ENCODE results near the gene NOL6. TPM values are rescaled to one million over a fixed set of nuclear protein-coding genes. Genes with fewer than 3 reads are reported as not detected.

Gene NOL6
- total and polyA plus RNA-seq, 7 experiments from 2014 or later, result 14.2 to 48.0 (median 43.8) TPM

GRCh38 chr9:33464045-33464636 is 9.6 kb downstream of the NOL6 start:
- no peak for DNase-seq
- intact Hi-C loops (cut with micrococcal nuclease), result no loop called here
- Mint-ChIP-seq H3K27ac (peak overlapping the region in 4 of 9 donors; percentile 26 to 78 (median 49)), H3K9me3 (no peaks in the 10 kb centered on the region), H3K27me3 (no peaks in the 10 kb centered on the region), H3K4me3 (no peak overlapping the region), H3K4me1 (peaks cover 1 to 8% (median 6%) of the 10 kb centered on the region in 7 donors), H3K36me3 (peaks cover 4 to 40% (median 7%) of the 10 kb centered on the region in 5 donors)
- CTCF ChIA-PET, result interaction anchor here (0.8 to 7.4 kb wide), 11 partner anchors 8 to 90 kb away, joined by 5 to 75 read pairs (median 8); partner anchors contain the start of genes AQP3, AQP7 and NOL6
- Histone ChIP-seq H3K27ac (ENCODE audit: low read depth, low read length) (no peak overlapping the region), H3K4me1 (ENCODE audit: control insufficient read depth in 2 of 2, insufficient read depth in 2 of 2, low read length in 2 of 2) (peaks cover 4% of the 10 kb centered on the region in 2 donors), H3K9me3 (ENCODE audit: control insufficient read depth in 2 of 3, low read length in 3 of 3) (no peaks in the 10 kb centered on the region), H3K27me3 (ENCODE audit: control insufficient read depth in 2 of 2, insufficient read depth in 2 of 2, low read length in 2 of 2) (no peaks in the 10 kb centered on the region), H3K36me3 (ENCODE audit: control insufficient read depth in 2 of 3, insufficient read depth in 3 of 3, low read length in 3 of 3) (peaks cover 28 to 83% (median 49%) of the 10 kb centered on the region in 3 experiments), H3K4me3 (ENCODE audit: low read length) (no peak overlapping the region)
- no peak for ATAC-seq
- POLR2A ChIA-PET, result interaction anchor here (1.1 to 5.3 kb wide), 7 partner anchors 8 to 89 kb away, joined by 3 to 43 read pairs (median 12); partner anchors contain the start of genes AQP3 and NOL6

GRCh38 chr9:33463151-33463550 is 10.6 kb downstream of the NOL6 start:
- no peaks in the 10 kb centered on the region for H3K27me3 ChIP-seq (ENCODE audit: control insufficient read depth in 2 of 2, insufficient read depth in 2 of 2, low read length in 2 of 2)
- no peak for ATAC-seq
- no peak overlapping the region for H3K4me3 ChIP-seq (ENCODE audit: low read length)
- peaks cover 3 to 32% (median 5%) of the 10 kb centered on the region in 5 donors for H3K36me3 Mint-ChIP-seq
- peaks cover 19 to 73% (median 45%) of the 10 kb centered on the region in 3 experiments for H3K36me3 ChIP-seq (ENCODE audit: control insufficient read depth in 2 of 3, insufficient read depth in 3 of 3, low read length in 3 of 3)
- no peak overlapping the region for H3K27ac ChIP-seq (ENCODE audit: low read depth, low read length)
- H3K4me1 ChIP-seq (ENCODE audit: control insufficient read depth in 2 of 2, insufficient read depth in 2 of 2, low read length in 2 of 2), result peaks cover 13 to 14% of the 10 kb centered on the region in 2 donors
- peaks cover 10 to 17% (median 15%) of the 10 kb centered on the region in 7 donors for H3K4me1 Mint-ChIP-seq
- H3K9me3 ChIP-seq (ENCODE audit: control insufficient read depth in 2 of 3, low read length in 3 of 3), result no peaks in the 10 kb centered on the region
- no peaks in the 10 kb centered on the region for H3K9me3 Mint-ChIP-seq
- ChIA-PET CTCF (interaction anchor here (0.5 to 7.4 kb wide), 6 partner anchors 9 to 89 kb away, joined by 3 to 75 read pairs (median 8); partner anchors contain the start of genes AQP3 and AQP7), POLR2A (interaction anchor here (0.7 to 5.3 kb wide), 5 partner anchors 9 to 88 kb away, joined by 3 to 43 read pairs (median 13); partner anchors contain the start of genes AQP3 and NOL6)
- no peak for DNase-seq
- intact Hi-C loops (cut with micrococcal nuclease), result no loop called here
- no peak overlapping the region for H3K4me3 Mint-ChIP-seq
- peak overlapping the region in 3 of 9 donors; percentile 4 to 67 (median 53) for H3K27ac Mint-ChIP-seq
- H3K27me3 Mint-ChIP-seq, result no peaks in the 10 kb centered on the region

- peaks cover 15 to 56% (median 34%) of the 10 kb centered on the region in 3 experiments for H3K36me3 ChIP-seq (ENCODE audit: control insufficient read depth in 2 of 3, insufficient read depth in 3 of 3, low read length in 3 of 3)
- no peaks in the 10 kb centered on the region for H3K9me3 Mint-ChIP-seq
- peaks cover 0 to 30% (median 4%) of the 10 kb centered on the region in 5 donors for H3K36me3 Mint-ChIP-seq
- no peaks in the 10 kb centered on the region for H3K9me3 ChIP-seq (ENCODE audit: control insufficient read depth in 2 of 3, low read length in 3 of 3)
- no peak overlapping the region for H3K27ac ChIP-seq (ENCODE audit: low read depth, low read length)
- no peak for DNase-seq
- H3K27me3 ChIP-seq (ENCODE audit: control insufficient read depth in 2 of 2, insufficient read depth in 2 of 2, low read length in 2 of 2), result no peaks in the 10 kb centered on the region
- H3K27me3 Mint-ChIP-seq, result no peaks in the 10 kb centered on the region
- peaks cover 21 to 25% of the 10 kb centered on the region in 2 donors for H3K4me1 ChIP-seq (ENCODE audit: control insufficient read depth in 2 of 2, insufficient read depth in 2 of 2, low read length in 2 of 2)
- POLR2A ChIA-PET, result interaction anchor here (0.7 to 6.7 kb wide), 3 partner anchors 12 to 58 kb away, joined by 3 to 31 read pairs (median 6); partner anchors contain the start of genes AQP3 and NOL6
- H3K27ac Mint-ChIP-seq, result peak overlapping the region in 7 of 9 donors; percentile 19 to 86 (median 77)
- peaks cover 13 to 28% (median 22%) of the 10 kb centered on the region in 7 donors for H3K4me1 Mint-ChIP-seq
- no peak for ATAC-seq
- H3K4me3 Mint-ChIP-seq, result no peak overlapping the region
- no peak overlapping the region for H3K4me3 ChIP-seq (ENCODE audit: low read length)
- CTCF ChIA-PET, result interaction anchor here (1.1 to 2.4 kb wide), 3 partner anchors 12 to 86 kb away, joined by 3 to 8 read pairs (median 5); partner anchors contain the start of gene AQP3
- intact Hi-C loops (cut with micrococcal nuclease), result no loop called here
Observed at GRCh38 chr9:33461492-33461891, 12.2 kb downstream of the NOL6 start.

GRCh38 chr9:33460854-33461253 is 12.9 kb downstream of the NOL6 start:
- Mint-ChIP-seq H3K4me3 (no peak overlapping the region), H3K27ac (peak overlapping the region in 6 of 9 donors; percentile 19 to 86 (median 79)), H3K36me3 (peaks cover 0 to 25% (median 4%) of the 10 kb centered on the region in 5 donors), H3K4me1 (peaks cover 18 to 34% (median 28%) of the 10 kb centered on the region in 7 donors), H3K27me3 (no peaks in the 10 kb centered on the region), H3K9me3 (no peaks in the 10 kb centered on the region)
- Histone ChIP-seq H3K4me3 (ENCODE audit: low read length) (no peak overlapping the region), H3K27me3 (ENCODE audit: control insufficient read depth in 2 of 2, insufficient read depth in 2 of 2, low read length in 2 of 2) (no peaks in the 10 kb centered on the region), H3K9me3 (ENCODE audit: control insufficient read depth in 2 of 3, low read length in 3 of 3) (no peaks in the 10 kb centered on the region), H3K4me1 (ENCODE audit: control insufficient read depth in 2 of 2, insufficient read depth in 2 of 2, low read length in 2 of 2) (peaks cover 21 to 30% of the 10 kb centered on the region in 2 donors), H3K36me3 (ENCODE audit: control insufficient read depth in 2 of 3, insufficient read depth in 3 of 3, low read length in 3 of 3) (peaks cover 15 to 50% (median 28%) of the 10 kb centered on the region in 3 experiments), H3K27ac (ENCODE audit: low read depth, low read length) (no peak overlapping the region)
- ChIA-PET POLR2A (interaction anchor here (0.8 to 6.7 kb wide), 4 partner anchors 8 to 57 kb away, joined by 4 to 31 read pairs (median 6); partner anchors contain the start of genes AQP3 and NOL6), CTCF (interaction anchor here (1.0 to 1.1 kb wide), 2 partner anchors 8 to 86 kb away, joined by 3 to 5 read pairs; no protein-coding TSS in a partner anchor)
- intact Hi-C loops (cut with micrococcal nuclease), result no loop called here
- DNase-seq, result no peak
- no peak for ATAC-seq

GRCh38 chr9:33459115-33459514 is 14.6 kb downstream of the NOL6 start:
- DNase-seq (no peak), ATAC-seq (no peak)
- H3K36me3 ChIP-seq (ENCODE audit: control insufficient read depth in 2 of 3, insufficient read depth in 3 of 3, low read length in 3 of 3), result peaks cover 0 to 33% (median 15%) of the 10 kb centered on the region in 3 experiments
- no peak overlapping the region for H3K4me3 ChIP-seq (ENCODE audit: low read length)
- ChIA-PET POLR2A (interaction anchor here (0.7 to 6.7 kb wide), 6 partner anchors 12 to 106 kb away, joined by 3 to 31 read pairs (median 4); partner anchors contain the start of genes AQP3 and NOL6), CTCF (interaction anchor here (0.7 to 1.5 kb wide), 5 partner anchors 16 to 1080 kb away, joined by 3 to 9 read pairs (median 3); no protein-coding TSS in a partner anchor)
- peak overlapping the region; percentile 60 for H3K27ac ChIP-seq (ENCODE audit: low read depth, low read length)
- H3K4me1 ChIP-seq (ENCODE audit: control insufficient read depth in 2 of 2, insufficient read depth in 2 of 2, low read length in 2 of 2), result peaks cover 28 to 42% of the 10 kb centered on the region in 2 donors
- H3K4me1 Mint-ChIP-seq, result peaks cover 28 to 46% (median 40%) of the 10 kb centered on the region in 7 donors
- no peaks in the 10 kb centered on the region for H3K9me3 ChIP-seq (ENCODE audit: control insufficient read depth in 2 of 3, low read length in 3 of 3)
- no peaks in the 10 kb centered on the region for H3K27me3 ChIP-seq (ENCODE audit: control insufficient read depth in 2 of 2, insufficient read depth in 2 of 2, low read length in 2 of 2)
- peak overlapping the region in 4 of 10 donors; percentile 60 to 78 (median 68) for H3K4me3 Mint-ChIP-seq
- H3K36me3 Mint-ChIP-seq, result peaks cover 0 to 15% (median 4%) of the 10 kb centered on the region in 5 donors
- intact Hi-C loops (cut with micrococcal nuclease), result no loop called here
- peak overlapping the region; percentile 58 to 95 (median 89) for H3K27ac Mint-ChIP-seq
- H3K27me3 Mint-ChIP-seq, result no peaks in the 10 kb centered on the region
- no peaks in the 10 kb centered on the region for H3K9me3 Mint-ChIP-seq

GRCh38 chr9:33458444-33458843 is 15.3 kb downstream of the NOL6 start:
- CTCF ChIA-PET, result interaction anchor here (0.8 to 1.5 kb wide), 4 partner anchors 8 to 61 kb away, joined by 3 to 9 read pairs (median 7); partner anchors contain the start of gene AQP3
- Histone ChIP-seq H3K27ac (ENCODE audit: low read depth, low read length) (peak overlapping the region; percentile 60), H3K4me1 (ENCODE audit: control insufficient read depth in 2 of 2, insufficient read depth in 2 of 2, low read length in 2 of 2) (peaks cover 34 to 49% of the 10 kb centered on the region in 2 donors), H3K36me3 (ENCODE audit: control insufficient read depth in 2 of 3, insufficient read depth in 3 of 3, low read length in 3 of 3) (peaks cover 0 to 26% (median 15%) of the 10 kb centered on the region in 3 experiments), H3K27me3 (ENCODE audit: control insufficient read depth in 2 of 2, insufficient read depth in 2 of 2, low read length in 2 of 2) (no peaks in the 10 kb centered on the region), H3K9me3 (ENCODE audit: control insufficient read depth in 2 of 3, low read length in 3 of 3) (no peaks in the 10 kb centered on the region), H3K4me3 (ENCODE audit: low read length) (no peak overlapping the region)
- intact Hi-C loops (cut with micrococcal nuclease), result loop anchor here in 1 of 2 donors (1.0 kb wide), 1 partner anchor 11 kb away; the partner anchor contains the start of gene AQP3
- Mint-ChIP-seq H3K9me3 (no peaks in the 10 kb centered on the region), H3K4me1 (peaks cover 34 to 53% (median 47%) of the 10 kb centered on the region in 7 donors), H3K4me3 (peak overlapping the region; percentile 1 to 78 (median 60)), H3K27me3 (no peaks in the 10 kb centered on the region), H3K36me3 (peaks cover 0 to 11% (median 4%) of the 10 kb centered on the region in 5 donors), H3K27ac (peak overlapping the region; percentile 80 to 95 (median 89))
- ATAC-seq (peak; percentile 65), DNase-seq (peak in 5 of 9 donors; percentile 22 to 68 (median 35))
- POLR2A ChIA-PET, result interaction anchor here (1.0 to 6.7 kb wide), 5 partner anchors 8 to 55 kb away, joined by 3 to 31 read pairs (median 5); partner anchors contain the start of genes AQP3 and NOL6
